ENCODE measurements around the gene POLR1C. TPM values are rescaled to one million over a fixed set of nuclear protein-coding genes. Genes with fewer than 3 reads are reported as not detected.

POLR1C gene
- total and polyA plus RNA-seq, 10 of the 15 experiments (the other 5 are each of a cell fraction or from before 2014, with no cell fraction given): 40.0 to 180 (median 66.2) TPM

DNA sequence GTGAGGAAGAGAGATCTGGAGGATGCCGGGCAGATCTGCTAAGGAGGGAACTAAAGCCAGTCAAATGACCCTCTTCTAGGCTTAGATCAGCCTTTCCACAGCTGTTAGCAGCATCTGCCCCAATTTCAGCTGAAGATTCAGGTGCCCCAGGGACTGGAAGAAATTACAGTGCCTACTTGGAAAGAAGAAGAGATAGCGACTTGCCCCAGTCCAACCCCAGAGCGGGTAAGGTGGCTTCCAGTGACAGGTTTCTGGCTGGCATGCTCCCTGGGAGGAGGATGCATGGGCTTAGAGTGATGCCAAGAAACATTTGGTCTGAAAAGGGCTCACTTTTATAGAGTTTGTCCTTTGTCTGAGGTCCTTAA lies 38.9 kb upstream of the POLR1C start:
- H3K9ac ChIP-seq (ENCODE audit: control insufficient read depth, insufficient read depth, low read length): peak overlapping the region; percentile 82
- CTCF ChIA-PET: interaction anchor here (1.2 to 1.4 kb wide), 2 partner anchors 91 to 156 kb away, joined by 3 to 5 read pairs; no protein-coding TSS in a partner anchor
- peak overlapping the region; percentile 41 for H3K27ac ChIP-seq (ENCODE audit: control insufficient read depth, insufficient read depth)
- in situ Hi-C loops (cut with MboI): no loop called here
- H2AFZ ChIP-seq (ENCODE audit: control insufficient read depth, low read depth, low read length): peak overlapping the region; percentile 57
- ATAC-seq (peak; percentile 15), DNase-seq (ENCODE audit: low read depth, low spot score) (no peak), FAIRE-seq (no peak)
- BruUV-seq (replicated peaks): TSS peak; percentile 72
- H3K9me3 ChIP-seq (replicated peaks; ENCODE audit: control insufficient read depth, insufficient read depth, low read length): no peaks in the 10 kb centered on the region
- peak overlapping the region; percentile 95 for H3K4me2 ChIP-seq (ENCODE audit: control insufficient read depth, insufficient read depth)
- intact Hi-C loops (cut with micrococcal nuclease; ENCODE audit: unreplicated experiment): no loop called here
- no peaks in the 10 kb centered on the region for H3K36me3 ChIP-seq (ENCODE audit: control insufficient read depth in 2 of 2, insufficient read depth in 2 of 2, low read length in 1 of 2)
- POLR2A ChIA-PET: interaction anchor here (0.6 to 1.7 kb wide), 12 partner anchors 11 to 494 kb away, joined by 3 to 5 read pairs (median 3); partner anchors contain the start of genes DLK2, POLR1C and PPP2R5D
- RAD21 ChIA-PET (ENCODE audit: unreplicated experiment): interaction anchor here (1.1 to 1.2 kb wide), 3 partner anchors 23 to 140 kb away, joined by 3 read pairs; partner anchors contain the start of genes POLR1C and YIPF3
- peak overlapping the region; percentile 91 for H3K4me3 ChIP-seq
- no peaks in the 10 kb centered on the region for H3K27me3 ChIP-seq (replicated peaks in 1 of 2; ENCODE audit: control insufficient read depth in 2 of 2, insufficient read depth in 2 of 2, low read length in 1 of 2)
- 0% methylated on average over 3 of the region's 3 CpGs for WGBS (ENCODE audit: insufficient coverage, insufficient replicate concordance, low lambda C conversion rate, missing lambda C conversion rate)
- H4K20me1 ChIP-seq (ENCODE audit: control insufficient read depth, insufficient read depth): no peaks in the 10 kb centered on the region
- SMC1A ChIA-PET (ENCODE audit: uncharacterized antibody, unreplicated experiment): interaction anchor here (0.5 to 1.5 kb wide), 4 partner anchors 18 to 730 kb away, joined by 3 to 4 read pairs (median 3); no protein-coding TSS in a partner anchor
- H3K79me2 ChIP-seq (ENCODE audit: control insufficient read depth, insufficient read depth, low read length): peaks cover 10% of the 10 kb centered on the region
- TF ChIP-seq BACH1 (IDR thresholded peaks at IDR 0.05; ENCODE audit: borderline replicate concordance) (no peak), POLR2AphosphoS2 (IDR thresholded peaks at IDR 0.05; ENCODE audit: low read depth, low read length) (no peak), SP1 (IDR thresholded peaks at IDR 0.05; ENCODE audit: low read depth, low read length) (no peak), SUZ12 (IDR thresholded peaks at IDR 0.05; ENCODE audit: unreplicated experiment) (no peak), ZNF274 (IDR thresholded peaks at IDR 0.05; ENCODE audit: insufficient read depth, insufficient read length) (no peak), HDAC2 (IDR thresholded peaks at IDR 0.05) (no peak)
- TF ChIP-seq, protein P1, sequence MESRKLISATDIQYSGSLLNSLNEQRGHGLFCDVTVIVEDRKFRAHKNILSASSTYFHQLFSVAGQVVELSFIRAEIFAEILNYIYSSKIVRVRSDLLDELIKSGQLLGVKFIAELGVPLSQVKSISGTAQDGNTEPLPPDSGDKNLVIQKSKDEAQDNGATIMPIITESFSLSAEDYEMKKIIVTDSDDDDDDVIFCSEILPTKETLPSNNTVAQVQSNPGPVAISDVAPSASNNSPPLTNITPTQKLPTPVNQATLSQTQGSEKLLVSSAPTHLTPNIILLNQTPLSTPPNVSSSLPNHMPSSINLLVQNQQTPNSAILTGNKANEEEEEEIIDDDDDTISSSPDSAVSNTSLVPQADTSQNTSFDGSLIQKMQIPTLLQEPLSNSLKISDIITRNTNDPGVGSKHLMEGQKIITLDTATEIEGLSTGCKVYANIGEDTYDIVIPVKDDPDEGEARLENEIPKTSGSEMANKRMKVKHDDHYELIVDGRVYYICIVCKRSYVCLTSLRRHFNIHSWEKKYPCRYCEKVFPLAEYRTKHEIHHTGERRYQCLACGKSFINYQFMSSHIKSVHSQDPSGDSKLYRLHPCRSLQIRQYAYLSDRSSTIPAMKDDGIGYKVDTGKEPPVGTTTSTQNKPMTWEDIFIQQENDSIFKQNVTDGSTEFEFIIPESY (IDR thresholded peaks at IDR 0.05): no peak
- peaks cover 4% of the 10 kb centered on the region for H3K4me1 ChIP-seq (ENCODE audit: control insufficient read depth, insufficient read depth, low read length)

All from GM12878 (cell line).